Measurements from ENCODE around the gene AXIN1.

DNA sequence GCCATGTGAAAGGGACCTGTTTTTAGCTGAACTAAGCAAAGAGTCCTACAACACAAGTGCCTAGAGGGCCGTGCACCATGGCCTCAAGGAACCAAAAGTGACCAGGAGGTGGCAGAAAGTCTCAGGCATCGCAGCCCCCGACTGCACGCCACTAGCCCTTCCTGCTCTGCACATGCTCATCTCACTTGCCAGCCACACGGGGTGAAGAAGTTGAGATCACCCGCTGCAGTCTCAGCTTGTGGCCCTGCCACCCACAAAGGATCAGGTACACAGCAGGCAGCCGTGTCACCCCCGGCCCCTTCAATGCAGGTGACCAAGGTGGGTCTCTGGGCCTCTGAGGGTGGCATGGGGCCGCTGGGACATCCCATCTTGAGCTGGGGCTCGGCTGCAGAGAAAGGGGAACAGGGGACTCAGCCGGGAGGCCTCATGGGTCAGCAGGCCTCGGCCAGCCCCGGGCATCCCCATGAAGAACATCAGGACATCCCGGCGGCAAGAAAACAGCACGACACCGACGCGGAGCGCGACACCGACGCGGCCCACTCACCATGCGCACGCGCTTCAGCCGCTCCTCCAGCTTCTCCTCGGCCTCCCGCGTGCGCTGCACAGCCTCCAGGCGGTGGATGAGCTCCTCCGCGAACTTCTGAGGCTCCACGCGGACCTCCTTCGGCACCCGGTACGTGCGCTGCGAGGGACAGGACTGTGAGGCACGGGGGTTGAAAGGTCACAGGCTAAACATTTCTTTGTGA is 48.6 kb downstream of the AXIN1 start:
- TF ChIP-seq, protein P1, sequence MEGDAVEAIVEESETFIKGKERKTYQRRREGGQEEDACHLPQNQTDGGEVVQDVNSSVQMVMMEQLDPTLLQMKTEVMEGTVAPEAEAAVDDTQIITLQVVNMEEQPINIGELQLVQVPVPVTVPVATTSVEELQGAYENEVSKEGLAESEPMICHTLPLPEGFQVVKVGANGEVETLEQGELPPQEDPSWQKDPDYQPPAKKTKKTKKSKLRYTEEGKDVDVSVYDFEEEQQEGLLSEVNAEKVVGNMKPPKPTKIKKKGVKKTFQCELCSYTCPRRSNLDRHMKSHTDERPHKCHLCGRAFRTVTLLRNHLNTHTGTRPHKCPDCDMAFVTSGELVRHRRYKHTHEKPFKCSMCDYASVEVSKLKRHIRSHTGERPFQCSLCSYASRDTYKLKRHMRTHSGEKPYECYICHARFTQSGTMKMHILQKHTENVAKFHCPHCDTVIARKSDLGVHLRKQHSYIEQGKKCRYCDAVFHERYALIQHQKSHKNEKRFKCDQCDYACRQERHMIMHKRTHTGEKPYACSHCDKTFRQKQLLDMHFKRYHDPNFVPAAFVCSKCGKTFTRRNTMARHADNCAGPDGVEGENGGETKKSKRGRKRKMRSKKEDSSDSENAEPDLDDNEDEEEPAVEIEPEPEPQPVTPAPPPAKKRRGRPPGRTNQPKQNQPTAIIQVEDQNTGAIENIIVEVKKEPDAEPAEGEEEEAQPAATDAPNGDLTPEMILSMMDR (conservative IDR thresholded peaks at IDR 0.05; ENCODE audit: low read length): peak; percentile 20
- no peak for TF ChIP-seq EZH2phosphoT487 (IDR thresholded peaks at IDR 0.05; ENCODE audit: borderline replicate concordance)

Data from Loucy (cell line).